ENCODE data around the gene IFTAP. TPM values are rescaled to one million over a fixed set of nuclear protein-coding genes. Genes with fewer than 3 reads are reported as not detected.
"Not testable (repeated sequence)": the region's sequence is repeated elsewhere in the genome, so short reads cannot be mapped to it uniquely, and the experiment has no call there.

Gene IFTAP
- total RNA-seq, 1 donor from 2014 or later, result 31.2 TPM

- no peak overlapping the region for H3K27ac Mint-ChIP-seq (ENCODE audit: unreplicated experiment)
- no peaks in the 10 kb centered on the region for H3K27me3 Mint-ChIP-seq (ENCODE audit: unreplicated experiment)
- peaks cover 1% of the 10 kb centered on the region for H3K4me1 Mint-ChIP-seq (ENCODE audit: low read depth, unreplicated experiment)
- TF ChIP-seq CTCF (IDR thresholded peaks at IDR 0.05; ENCODE audit: partially characterized antibody, unreplicated experiment), result no peak
- no peaks in the 10 kb centered on the region for H3K9me3 Mint-ChIP-seq (ENCODE audit: unreplicated experiment)
- no peaks in the 10 kb centered on the region for H3K36me3 Mint-ChIP-seq (ENCODE audit: unreplicated experiment)
- DNase-seq, result no peak
- H3K4me3 Mint-ChIP-seq (ENCODE audit: unreplicated experiment), result no peak overlapping the region
These were observed 34.5 kb downstream of the IFTAP start for GRCh38 chr11:36628765-36629244.

GRCh38 chr11:36631774-36632173 lies 37.5 kb downstream of the IFTAP start:
- Mint-ChIP-seq H3K27ac (ENCODE audit: unreplicated experiment) (no peak overlapping the region), H3K9me3 (ENCODE audit: unreplicated experiment) (no peaks in the 10 kb centered on the region), H3K36me3 (ENCODE audit: unreplicated experiment) (no peaks in the 10 kb centered on the region), H3K4me1 (ENCODE audit: low read depth, unreplicated experiment) (peaks cover 1% of the 10 kb centered on the region), H3K4me3 (ENCODE audit: unreplicated experiment) (no peak overlapping the region), H3K27me3 (ENCODE audit: unreplicated experiment) (no peaks in the 10 kb centered on the region)
- DNase-seq, result no peak
- no peak for TF ChIP-seq CTCF (IDR thresholded peaks at IDR 0.05; ENCODE audit: partially characterized antibody, unreplicated experiment)

GRCh38 chr11:36635066-36635862 lies 41.0 kb downstream of the IFTAP start:
- Mint-ChIP-seq H3K27ac (ENCODE audit: unreplicated experiment) (no peak overlapping the region), H3K4me3 (ENCODE audit: unreplicated experiment) (no peak overlapping the region), H3K9me3 (ENCODE audit: unreplicated experiment) (no peaks in the 10 kb centered on the region), H3K27me3 (ENCODE audit: unreplicated experiment) (no peaks in the 10 kb centered on the region), H3K4me1 (ENCODE audit: low read depth, unreplicated experiment) (peaks cover 2% of the 10 kb centered on the region), H3K36me3 (ENCODE audit: unreplicated experiment) (no peaks in the 10 kb centered on the region)
- no peak for DNase-seq
- no peak for TF ChIP-seq CTCF (IDR thresholded peaks at IDR 0.05; ENCODE audit: partially characterized antibody, unreplicated experiment)

- Mint-ChIP-seq H3K27ac (ENCODE audit: unreplicated experiment) (no peak overlapping the region), H3K36me3 (ENCODE audit: unreplicated experiment) (no peaks in the 10 kb centered on the region), H3K4me1 (ENCODE audit: low read depth, unreplicated experiment) (peaks cover 1% of the 10 kb centered on the region), H3K4me3 (ENCODE audit: unreplicated experiment) (no peak overlapping the region), H3K9me3 (ENCODE audit: unreplicated experiment) (peaks cover 2% of the 10 kb centered on the region), H3K27me3 (ENCODE audit: unreplicated experiment) (no peaks in the 10 kb centered on the region)
- no peak for TF ChIP-seq CTCF (IDR thresholded peaks at IDR 0.05; ENCODE audit: partially characterized antibody, unreplicated experiment)
- DNase-seq, result no peak
These were observed 44.3 kb downstream of the IFTAP start for GRCh38 chr11:36638556-36638955.

- H3K4me3 Mint-ChIP-seq (ENCODE audit: unreplicated experiment), result no peak overlapping the region
- peaks cover 9% of the 10 kb centered on the region for H3K36me3 Mint-ChIP-seq (ENCODE audit: unreplicated experiment)
- DNase-seq, result no peak
- H3K27me3 Mint-ChIP-seq (ENCODE audit: unreplicated experiment), result no peaks in the 10 kb centered on the region
- H3K4me1 Mint-ChIP-seq (ENCODE audit: low read depth, unreplicated experiment), result no peaks in the 10 kb centered on the region
- no peak overlapping the region for H3K27ac Mint-ChIP-seq (ENCODE audit: unreplicated experiment)
- no peak for TF ChIP-seq CTCF (IDR thresholded peaks at IDR 0.05; ENCODE audit: partially characterized antibody, unreplicated experiment)
- no peaks in the 10 kb centered on the region for H3K9me3 Mint-ChIP-seq (ENCODE audit: unreplicated experiment)
These were observed 63.4 kb downstream of the IFTAP start for GRCh38 chr11:36657610-36658267.

GRCh38 chr11:36661359-36661758 lies 67.1 kb downstream of the IFTAP start:
- H3K27ac Mint-ChIP-seq (ENCODE audit: unreplicated experiment); H3K9me3 Mint-ChIP-seq (ENCODE audit: unreplicated experiment); H3K27me3 Mint-ChIP-seq (ENCODE audit: unreplicated experiment); H3K4me1 Mint-ChIP-seq (ENCODE audit: low read depth, unreplicated experiment); H3K4me3 Mint-ChIP-seq (ENCODE audit: unreplicated experiment); DNase-seq: not testable (repeated sequence)
- H3K36me3 Mint-ChIP-seq (ENCODE audit: unreplicated experiment), result peaks cover 15% of the 10 kb centered on the region

Measured in glutamatergic neuron (in vitro differentiated cells).